Ovary (tissue), 9 donors: ENCODE measurements around the gene NTN5. TPM values are rescaled to one million over a fixed set of nuclear protein-coding genes. Genes with fewer than 3 reads are reported as not detected.
"Not testable (repeated sequence)": the region's sequence is repeated elsewhere in the genome, so short reads cannot be mapped to it uniquely, and the experiment has no call there.

Source experiments
- DNase-seq, 5 donors: peaks; one replicate each; pipeline ENCODE4 v3.0.0-alpha.2; 2019 to 2020
- H3K27ac ChIP-seq, 2 donors: fragments of 200-600 bp; one replicate each; pipeline versions ENCODE4 v1.5.1 to v1.8.0; 2019 to 2022
- H3K27me3 ChIP-seq: fragments of 200-600 bp; one replicate; pipeline ENCODE4 v1.8.0; 2022
- H3K36me3 ChIP-seq: fragments of 200-600 bp; sonication (generic); one replicate; pipeline ENCODE4 v1.5.1; 2019
- H3K4me1 ChIP-seq: one replicate; pipeline ENCODE4 v1.8.1; 2013; ENCODE audit warnings: mild to moderate bottlenecking, moderate library complexity; ENCODE audit not compliant: insufficient read depth
- H3K4me3 ChIP-seq: fragments of 200-600 bp; sonication (generic); one replicate; pipeline ENCODE4 v1.5.1; 2017
- H3K9me3 ChIP-seq, 2 donors: fragments of 200-600 bp in 1 of 2; sonication (generic) in 1 of 2; one replicate each; pipeline versions ENCODE4 v1.5.1 to v1.8.1; 2013 to 2019; ENCODE audit warnings: mild to moderate bottlenecking in 1 of 2, moderate library complexity in 1 of 2
- EP300 ChIP-seq: sonication (generic); formaldehyde crosslinking; IDR thresholded peaks from one replicate; pipeline ENCODE4 v1.6.1; 2017; ENCODE audit warnings: antibody characterized with exemption
- POLR2A ChIP-seq: fragments of 450-650 bp; IDR thresholded peaks from one replicate; pipeline ENCODE4 v1.6.1; 2017; ENCODE audit warnings: antibody characterized with exemption, mild to moderate bottlenecking, moderate library complexity
- WGBS, 3 donors: extraction: QIAGEN DNeasy Blood & Tissue Kit in 1 of 3; methylation state at CpG; one replicate each; pipeline versions ENCODE4 v1.1.5 to v1.1.7; 2013 to 2017; 5-methylcytosine and 5-hydroxymethylcytosine counted together
- intact Hi-C, 4 donors: fragments of 100-400 bp; cut with DNase I; formaldehyde crosslinking; loops; one replicate each; pipeline versions ENCODE4 v1.11.0 to v1.15.1; 2022 to 2023
- polyA plus RNA-seq, 2 donors: library from polyadenylated mRNA; stranded (reverse); fragments of 200-250 nt in 1 of 2; fragments of 350-450 nt in 1 of 2; fragmentation: Illumina TruSeq in 1 of 2; extraction: RNeasy Lipid Tissue Mini Kit (QIAGEN cat#74804) in 1 of 2; gene quantifications; one replicate each; pipeline ENCODE4 v1.2.3, GENCODE V29; 2013 to 2014
- total RNA-seq, 7 donors: library from RNA; depleted of rRNA in 2 of 7; stranded (reverse); fragments of >200 nt in 2 of 7; fragmentation: NEBNext Ultra II Directional in 3 of 7; extraction: Animal tissue kit (Norgen Biotek cat#: 25700) in 3 of 7; gene quantifications; one replicate each; pipeline versions ENCODE4 v1.1.0 to v1.2.4, GENCODE V29; 2016 to 2023
- TF ChIP-seq, protein P1 (sequence below), 3 donors: fragments of 450-650 bp in 2 of 3; fragments of 200-600 bp in 1 of 3; IDR thresholded peaks; one replicate each; pipeline versions ENCODE4 v1.5.1 to v1.8.0; 2016 to 2022; ENCODE audit warnings: antibody characterized with exemption in 3 of 3, mild to moderate bottlenecking in 1 of 3
- donor health status: DM: no; HTN: no; CAD: no; lungs with moderate emphysema.
- donor health status: DM: no; HTN: no; CAD: no.
- donor health status: Bipolar disorder and iron deficiency.
- donor health status: DM: yes; HTN: yes; CAD: no.
- donor health status: DM: no; HTN: no; CAD: no.
- donor health status: DM: yes; HTN: yes; CAD: no.

NTN5 gene
- total and polyA plus RNA-seq, 9 donors: 0.23 to 3.8 (median 2.0) TPM

GRCh38 chr19:48698046-48698445 is 25.2 kb upstream of the NTN5 start:
- Histone ChIP-seq H3K4me3 (no peak overlapping the region), H3K4me1 (no peaks in the 10 kb centered on the region)
- 8 to 28% (median 12%) methylated on average over 4 of the region's 4 CpGs for WGBS, 3 donors

DNA sequence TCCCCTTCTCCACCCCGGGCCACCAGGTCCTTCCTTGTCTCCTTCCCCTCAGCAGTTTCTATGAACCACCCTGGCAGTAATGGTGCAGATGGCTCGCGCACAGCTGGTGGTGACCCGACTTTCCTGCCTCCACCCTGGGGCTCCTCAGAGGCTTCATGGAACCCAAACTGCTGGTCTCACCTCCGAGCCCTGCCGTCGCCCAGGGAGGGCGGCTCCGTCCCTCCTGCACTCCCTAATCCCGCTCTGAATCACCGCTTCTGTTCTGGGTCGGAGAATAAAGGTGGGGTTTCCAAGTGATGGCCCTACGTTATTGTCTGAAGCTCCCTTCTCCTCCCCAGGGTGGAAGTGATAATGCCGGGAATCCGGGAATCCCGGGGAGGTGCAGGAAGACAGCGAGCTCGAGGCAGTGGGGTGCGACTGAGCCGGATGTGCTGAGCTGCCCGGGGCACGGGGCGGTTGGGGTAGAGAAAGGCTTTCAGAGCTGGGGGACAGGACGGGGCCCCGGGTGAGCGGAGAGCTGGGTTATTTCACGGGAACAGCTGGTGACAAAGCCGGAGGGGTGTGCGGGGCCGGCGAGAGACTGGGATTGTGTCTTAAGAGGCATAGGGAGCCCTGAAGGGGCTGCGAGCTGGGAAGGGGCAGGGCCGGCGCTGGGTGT is 23.7 kb upstream of the NTN5 start:
- TF ChIP-seq, protein P1, sequence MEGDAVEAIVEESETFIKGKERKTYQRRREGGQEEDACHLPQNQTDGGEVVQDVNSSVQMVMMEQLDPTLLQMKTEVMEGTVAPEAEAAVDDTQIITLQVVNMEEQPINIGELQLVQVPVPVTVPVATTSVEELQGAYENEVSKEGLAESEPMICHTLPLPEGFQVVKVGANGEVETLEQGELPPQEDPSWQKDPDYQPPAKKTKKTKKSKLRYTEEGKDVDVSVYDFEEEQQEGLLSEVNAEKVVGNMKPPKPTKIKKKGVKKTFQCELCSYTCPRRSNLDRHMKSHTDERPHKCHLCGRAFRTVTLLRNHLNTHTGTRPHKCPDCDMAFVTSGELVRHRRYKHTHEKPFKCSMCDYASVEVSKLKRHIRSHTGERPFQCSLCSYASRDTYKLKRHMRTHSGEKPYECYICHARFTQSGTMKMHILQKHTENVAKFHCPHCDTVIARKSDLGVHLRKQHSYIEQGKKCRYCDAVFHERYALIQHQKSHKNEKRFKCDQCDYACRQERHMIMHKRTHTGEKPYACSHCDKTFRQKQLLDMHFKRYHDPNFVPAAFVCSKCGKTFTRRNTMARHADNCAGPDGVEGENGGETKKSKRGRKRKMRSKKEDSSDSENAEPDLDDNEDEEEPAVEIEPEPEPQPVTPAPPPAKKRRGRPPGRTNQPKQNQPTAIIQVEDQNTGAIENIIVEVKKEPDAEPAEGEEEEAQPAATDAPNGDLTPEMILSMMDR (IDR thresholded peaks at IDR 0.05): no peak
- TF ChIP-seq POLR2A (no peak), EP300 (no peak)
- H3K27me3 ChIP-seq: no peaks in the 10 kb centered on the region
- intact Hi-C loops: no loop called here
- H3K4me3 ChIP-seq: peak overlapping the region; percentile 16
- no peak overlapping the region for H3K27ac ChIP-seq
- H3K9me3 ChIP-seq: no peaks in the 10 kb centered on the region
- no peaks in the 10 kb centered on the region for H3K4me1 ChIP-seq
- 21 to 31% (median 22%) methylated on average over 33 to 34 of the region's 34 CpGs for WGBS, 3 donors
- no peak for DNase-seq
- no peaks in the 10 kb centered on the region for H3K36me3 ChIP-seq

More at GRCh38 chr19:48698046-48698445, 25.2 kb upstream of the NTN5 start:
- DNase-seq: peak in 1 of 5 donors; percentile 50
- Histone ChIP-seq H3K9me3 (no peaks in the 10 kb centered on the region), H3K27ac (no peak overlapping the region), H3K27me3 (no peaks in the 10 kb centered on the region), H3K36me3 (no peaks in the 10 kb centered on the region)
- TF ChIP-seq EP300 (no peak), POLR2A (no peak)
- TF ChIP-seq, protein P1 (IDR thresholded peaks at IDR 0.05): no peak
- intact Hi-C loops: no loop called here

GRCh38 chr19:48695743-48696352 is 23.0 kb upstream of the NTN5 start, which contains the start of gene FUT2:
FUT2 (plus strand) TSS chr19:48695971; CDS start chr19:48702957, 6,986 bp downstream.
- H3K4me1 ChIP-seq: no peaks in the 10 kb centered on the region
- DNase-seq: no peak
- 54 to 67% (median 56%) methylated on average over 16 of the region's 16 CpGs for WGBS, 3 donors
- TF ChIP-seq, protein P1 (IDR thresholded peaks at IDR 0.05): no peak
- no peak for TF ChIP-seq POLR2A
- no peak for TF ChIP-seq EP300
- H3K27ac ChIP-seq: no peak within 1 kb of the TSS
- H3K27me3 ChIP-seq: no peaks in the 10 kb centered on the region
- intact Hi-C loops: no loop called here
- H3K9me3 ChIP-seq: no peaks in the 10 kb centered on the region
- no peaks in the 10 kb centered on the region for H3K36me3 ChIP-seq
- peak within 1 kb of the TSS; percentile 16 for H3K4me3 ChIP-seq

DNA sequence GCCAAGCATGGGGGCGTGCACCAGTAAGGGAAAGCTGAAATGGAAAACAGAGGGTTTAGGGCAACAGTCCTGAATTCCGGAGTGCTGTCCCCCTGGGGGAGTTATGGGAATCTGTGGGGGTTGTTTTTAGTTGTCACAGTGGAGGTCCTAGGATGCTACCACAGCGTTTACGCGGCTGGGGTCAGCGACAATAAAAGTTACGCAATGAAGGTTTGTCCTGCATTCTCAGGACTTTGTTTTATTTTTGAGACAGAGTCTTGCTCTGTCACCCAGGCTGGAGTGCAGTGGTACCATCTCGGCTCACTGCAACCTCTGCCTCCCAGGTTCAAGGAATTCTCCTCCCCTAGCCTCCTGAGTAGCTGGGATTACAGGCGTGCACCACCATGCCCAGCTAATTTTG is 20.8 kb upstream of the NTN5 start:
- H3K27me3 ChIP-seq, H3K27ac ChIP-seq, H3K4me3 ChIP-seq, H3K9me3 ChIP-seq, DNase-seq, H3K4me1 ChIP-seq, intact Hi-C loops, H3K36me3 ChIP-seq: not testable (repeated sequence)
- WGBS, 3 donors: 89 to 90% (median 90%) methylated on average over 9 of the region's 9 CpGs

DNA sequence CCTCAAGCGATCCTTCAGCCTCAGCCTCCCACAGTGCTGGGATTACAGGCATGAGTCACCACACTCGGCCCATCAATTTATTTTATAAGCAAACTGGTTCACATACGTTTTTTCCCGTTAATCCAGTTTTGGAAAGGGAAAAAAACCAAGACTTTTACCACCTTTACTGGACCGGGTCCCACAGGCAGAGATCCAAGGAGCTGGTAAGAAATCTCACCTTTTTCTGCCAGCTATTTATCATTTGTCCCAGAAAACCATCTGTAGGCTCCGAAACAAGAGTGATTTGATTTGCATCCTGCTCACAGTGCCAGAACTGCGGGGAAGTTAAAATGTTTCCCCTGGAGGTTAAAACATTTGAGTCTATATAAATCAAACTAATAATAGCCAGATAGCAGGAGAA is 16.6 kb upstream of the NTN5 start:
- 29 to 57% (median 37%) methylated on average over 7 of the region's 7 CpGs for WGBS, 3 donors
- Histone ChIP-seq H3K4me1 (no peaks in the 10 kb centered on the region), H3K36me3 (no peaks in the 10 kb centered on the region), H3K4me3 (no peak overlapping the region), H3K9me3 (no peaks in the 10 kb centered on the region), H3K27me3 (no peaks in the 10 kb centered on the region), H3K27ac (no peak overlapping the region)
- TF ChIP-seq EP300 (no peak), POLR2A (no peak)
- TF ChIP-seq, protein P1 (IDR thresholded peaks at IDR 0.05): no peak
- DNase-seq: no peak
- intact Hi-C loops: no loop called here
